NCI-H2029 treated with DMSO at 0.1 percent for 48 hours (cell line): ENCODE data around the gene NECTIN1.
A peak's percentile ranks its signal among the peaks of the same experiment; 100 is the strongest.

ENCODE experiments used
- DNase-seq: peaks from one replicate; lab custom pipeline; 2025; lab: John Stamatoyannopoulos, UW

The NECTIN1 gene

GRCh38 chr11:119729951-119730613 is 1.1 kb upstream of the NECTIN1 start:
- DNase-seq: no peak

DNA sequence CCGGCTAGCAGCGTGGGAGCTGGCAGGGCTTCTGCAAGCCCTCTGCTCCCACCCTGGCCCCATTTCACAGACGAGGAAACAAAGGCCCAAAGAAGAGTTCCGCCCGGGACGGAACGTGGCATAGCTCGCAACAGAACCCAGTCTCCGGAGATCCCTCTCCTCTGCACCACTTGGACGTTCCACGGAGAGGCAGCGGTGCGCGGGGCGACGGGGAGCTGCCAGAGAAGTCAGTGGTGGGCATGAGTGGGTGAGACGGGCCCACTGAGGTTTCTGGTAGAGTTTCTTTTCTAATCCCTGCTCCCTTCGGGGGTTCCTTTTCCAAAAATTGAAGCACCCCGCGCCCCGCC is 554 bp upstream of the NECTIN1 start:
- DNase-seq: no peak

DNA sequence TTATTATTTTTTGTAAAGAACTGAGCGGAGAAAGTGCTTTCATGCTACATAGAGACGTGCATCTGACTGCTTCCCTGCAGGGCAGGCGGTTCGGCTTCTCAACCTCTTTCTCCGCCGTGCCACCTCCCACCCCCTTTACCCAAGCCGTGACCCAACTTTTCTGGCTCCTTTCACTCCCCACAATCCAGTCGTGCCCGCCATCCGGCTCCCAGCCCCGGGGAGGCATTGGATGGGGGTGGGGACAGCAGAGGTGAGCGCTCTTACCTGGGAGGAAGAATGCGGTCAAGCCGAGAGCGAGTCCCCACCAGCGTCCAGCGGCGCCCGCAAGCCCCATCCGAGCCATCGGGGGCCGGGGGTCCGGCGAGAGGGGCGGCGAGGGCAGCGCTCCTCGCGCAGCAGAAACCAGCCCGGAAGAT is 781 bp downstream of the NECTIN1 start:
- no peak for DNase-seq

GRCh38 chr11:119727523-119728151 is 1.4 kb downstream of the NECTIN1 start:
- no peak for DNase-seq

DNA sequence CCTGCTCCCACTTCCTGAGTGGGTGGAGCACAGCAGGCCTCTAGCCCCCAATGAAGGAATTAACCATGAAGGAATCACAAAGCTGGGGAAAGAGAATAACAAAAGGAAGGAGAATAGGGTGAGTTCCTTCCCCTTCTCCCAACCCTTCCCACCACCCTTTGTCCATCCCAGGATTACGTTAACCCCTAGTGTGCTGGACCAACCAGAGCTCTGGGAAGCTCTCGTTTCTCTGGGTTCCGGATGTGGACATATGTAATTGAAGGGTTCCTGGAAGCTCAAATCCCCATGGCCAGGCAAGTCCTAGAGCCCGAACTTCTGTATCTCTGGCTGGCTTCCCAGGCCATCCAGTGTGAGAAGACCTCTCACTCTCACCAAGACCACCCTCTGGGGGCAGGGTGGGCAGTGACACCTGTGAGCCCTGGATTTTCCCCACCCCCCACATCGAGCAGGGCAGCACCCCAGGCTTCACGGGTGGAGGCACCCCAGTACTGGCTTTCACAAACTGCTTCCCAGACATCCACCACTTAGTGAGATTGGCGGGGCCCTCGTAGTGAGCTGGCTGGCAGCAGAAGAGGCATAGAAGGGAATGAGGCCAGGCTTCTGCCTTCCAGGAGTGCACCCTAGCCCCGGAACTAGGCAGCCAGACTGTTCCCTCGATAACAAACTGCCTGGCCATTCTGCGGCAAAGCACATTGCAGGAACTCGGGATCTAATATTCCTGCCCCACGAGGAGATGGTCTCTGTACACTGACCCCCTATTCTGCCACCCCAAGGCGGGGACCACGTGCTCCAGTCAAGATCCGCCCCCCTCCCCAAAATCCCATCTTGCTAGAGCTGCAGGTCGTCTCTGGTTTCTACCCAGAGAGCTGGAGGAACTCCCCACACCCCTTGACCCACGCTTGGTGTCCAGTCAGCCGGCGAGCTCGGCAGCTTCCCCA is 2.1 kb downstream of the NECTIN1 start:
- DNase-seq: no peak

- DNase-seq: no peak
Measured at GRCh38 chr11:119726150-119726553, 2.8 kb downstream of the NECTIN1 start.

DNA sequence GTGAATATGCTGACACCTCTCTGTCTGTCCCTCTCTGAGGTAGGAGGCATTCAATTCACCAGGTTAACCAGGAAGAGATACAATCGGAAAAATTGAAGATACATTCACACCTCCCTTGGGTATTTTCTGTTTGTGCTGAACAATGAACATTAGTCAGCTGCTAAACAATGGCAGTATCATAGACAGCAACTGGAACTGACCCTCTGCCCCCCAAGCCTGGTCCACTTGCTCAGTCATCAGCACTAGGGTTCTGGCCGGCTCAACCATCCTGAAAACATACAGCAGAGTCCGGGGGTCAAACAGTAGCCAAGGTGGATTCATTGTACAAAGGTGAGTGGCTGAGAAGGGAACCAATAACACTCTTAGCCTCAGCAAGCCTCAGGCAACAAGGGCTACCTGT is 4.0 kb downstream of the NECTIN1 start:
- DNase-seq: no peak

- DNase-seq: no peak
Measured at GRCh38 chr11:119723952-119724325, 5.1 kb downstream of the NECTIN1 start.

DNA sequence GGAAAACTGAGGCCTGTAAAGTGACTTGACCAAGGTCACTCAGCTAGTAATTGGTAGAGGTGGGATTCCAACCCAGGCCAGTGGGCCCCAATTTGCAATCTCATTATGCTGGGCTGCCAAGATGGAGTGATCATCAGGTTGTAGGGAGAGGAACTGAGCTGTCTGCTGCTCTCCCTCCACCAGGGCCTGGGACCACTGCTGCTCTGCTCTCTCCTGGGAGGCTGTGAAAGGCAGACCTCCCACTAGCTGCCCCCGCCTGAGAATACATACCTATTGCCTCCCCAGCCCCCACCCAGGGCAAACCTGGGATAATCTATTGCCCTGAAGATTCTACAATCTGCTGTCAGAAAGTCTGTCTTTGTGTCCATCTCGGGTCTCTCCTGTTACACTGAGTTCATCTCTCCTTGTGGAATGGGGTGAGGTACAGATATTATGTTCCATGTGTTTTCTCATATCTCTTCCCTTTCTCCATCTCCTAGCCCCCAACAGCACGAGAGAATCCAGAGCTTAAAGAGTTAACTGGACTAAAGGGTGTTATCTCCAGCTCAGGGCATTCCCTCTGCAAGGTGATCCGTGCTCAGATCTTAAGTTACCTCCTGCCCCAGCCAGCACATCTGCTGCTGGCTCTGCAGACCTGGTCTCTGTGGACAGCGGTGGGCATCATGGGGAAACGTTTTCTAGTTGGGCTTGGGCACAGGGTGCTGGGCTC is 5.6 kb downstream of the NECTIN1 start:
- no peak for DNase-seq

DNA sequence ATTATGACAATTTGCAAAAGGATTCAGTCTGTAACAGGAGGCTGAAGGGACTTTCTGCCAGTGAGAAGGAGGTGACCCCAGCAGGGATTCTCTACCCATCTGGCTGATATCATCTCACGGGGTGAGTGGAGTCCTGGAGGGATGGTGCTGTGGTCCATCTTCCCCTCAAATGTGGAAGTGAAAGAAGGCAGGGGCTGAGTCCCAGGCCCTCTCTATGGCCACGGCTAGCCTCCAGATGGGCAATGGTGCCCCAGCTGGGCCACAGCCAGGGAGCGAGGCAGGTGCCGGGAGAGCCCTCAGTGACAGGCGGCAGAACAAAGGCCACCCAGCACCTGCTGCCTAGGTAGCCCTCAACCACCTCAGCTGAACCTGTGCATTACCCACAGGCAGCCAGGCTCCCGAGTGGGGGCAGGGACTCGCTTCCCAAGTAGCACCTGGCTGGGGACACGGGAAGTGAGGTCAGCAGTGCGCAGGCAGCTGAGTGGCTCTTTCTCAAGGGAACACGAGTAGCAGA is 6.7 kb downstream of the NECTIN1 start:
- DNase-seq: peak; percentile 94

GRCh38 chr11:119721129-119722120 is 7.6 kb downstream of the NECTIN1 start:
- no peak for DNase-seq

DNA sequence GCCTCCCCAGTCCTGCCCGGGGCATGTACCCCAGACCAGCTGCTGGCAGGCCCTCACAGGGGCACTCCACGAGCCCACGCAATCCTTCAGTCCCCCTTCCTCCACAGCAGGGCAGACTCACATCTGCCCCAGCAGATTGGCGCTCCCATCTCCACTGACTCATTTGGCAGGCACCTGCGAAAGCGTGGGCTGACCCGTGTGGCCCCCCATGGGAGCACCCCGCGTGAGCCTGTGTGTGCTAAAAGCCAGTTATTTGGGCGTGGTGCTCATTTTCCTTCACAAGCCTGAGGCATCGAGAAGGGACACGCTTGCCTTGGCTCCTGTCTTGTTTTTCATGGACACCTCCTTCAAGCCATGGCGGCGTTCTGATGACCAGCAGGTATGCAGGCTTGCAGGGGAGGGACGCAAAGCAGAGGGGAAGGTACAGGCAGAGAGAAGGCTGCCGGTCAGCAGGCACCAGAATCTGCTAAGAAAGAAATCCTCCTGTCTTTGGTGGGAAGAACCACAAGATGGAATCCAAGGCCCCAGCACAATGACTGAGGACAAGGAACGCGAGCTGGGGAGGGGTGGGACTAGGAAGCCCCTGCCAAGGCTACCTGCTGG is 8.6 kb downstream of the NECTIN1 start:
- DNase-seq: no peak

DNA sequence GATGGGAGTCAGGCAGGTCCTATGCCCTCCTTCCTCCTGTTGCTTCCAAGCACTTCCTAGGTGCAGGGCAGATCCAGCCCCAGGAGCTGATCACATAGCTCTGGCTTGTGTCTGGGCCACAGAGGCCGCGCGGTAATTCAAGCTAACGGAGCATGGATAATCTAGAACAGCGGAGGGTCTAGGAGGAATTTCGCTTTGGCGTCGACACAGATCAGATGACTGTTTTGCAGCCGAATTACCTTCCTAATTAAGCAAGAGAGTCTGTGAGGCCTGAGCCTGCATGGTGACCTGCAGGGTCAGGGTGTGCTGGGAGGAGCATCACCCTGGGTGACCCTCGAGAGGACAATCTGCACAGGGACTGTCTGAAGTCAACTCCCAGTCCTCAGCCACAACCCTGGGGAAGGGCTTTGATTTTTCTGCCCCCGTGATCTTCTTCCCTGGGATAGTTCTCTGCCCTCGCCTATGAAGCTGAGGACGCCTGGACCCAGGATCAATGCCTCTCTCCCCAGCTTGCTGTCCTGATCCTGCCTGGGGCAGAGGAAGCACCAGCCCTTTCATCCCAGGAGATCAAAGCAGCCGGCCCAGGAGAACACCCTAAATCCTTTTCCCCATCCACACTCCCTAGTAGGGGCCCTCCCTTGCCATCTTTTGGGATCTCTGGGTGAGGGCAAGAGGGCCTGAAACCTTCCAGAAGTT is 11.0 kb downstream of the NECTIN1 start:
- no peak for DNase-seq

DNA sequence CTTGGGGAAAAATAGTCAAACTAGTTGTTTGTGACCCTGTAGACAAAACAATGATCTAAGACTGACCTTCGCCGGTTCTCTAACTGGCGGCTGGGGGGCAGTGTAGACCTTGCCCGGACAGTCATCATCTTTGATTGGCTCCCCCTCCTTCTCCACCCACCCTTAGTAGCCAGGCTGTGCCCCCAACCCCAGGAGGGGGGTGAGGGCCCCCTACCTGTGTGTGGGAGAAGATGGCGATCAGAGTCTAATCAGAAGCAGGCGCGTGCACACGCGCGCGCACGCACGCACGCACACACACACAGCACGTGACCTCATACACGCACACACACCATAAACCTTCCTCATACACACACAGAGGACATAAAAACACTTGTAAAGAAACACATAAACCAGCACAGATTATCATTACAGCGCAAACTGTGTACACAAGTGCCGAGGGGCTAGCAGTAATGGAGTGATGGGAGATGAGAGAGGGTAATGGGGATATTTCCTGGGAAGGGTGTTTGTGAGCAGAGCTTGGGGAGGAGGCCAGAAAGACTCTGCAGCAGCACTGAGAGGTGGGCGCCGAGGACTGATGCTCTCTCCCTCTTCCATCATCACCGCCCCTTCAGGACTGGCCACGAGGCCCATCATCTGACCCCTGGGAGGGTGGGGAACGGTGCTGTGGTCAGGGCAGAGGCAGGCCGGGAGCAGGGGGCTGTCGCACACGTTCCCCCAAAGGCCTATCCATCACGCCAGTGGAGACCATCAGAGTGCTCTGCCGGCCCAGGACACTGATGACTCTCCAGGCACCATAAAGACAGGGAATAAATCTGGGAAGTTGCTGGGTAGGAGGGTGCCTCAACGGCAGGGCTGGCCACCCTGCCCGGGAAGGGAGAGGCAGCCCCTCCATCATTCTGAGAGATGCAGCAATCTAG is 12.2 kb downstream of the NECTIN1 start:
- no peak for DNase-seq

DNA sequence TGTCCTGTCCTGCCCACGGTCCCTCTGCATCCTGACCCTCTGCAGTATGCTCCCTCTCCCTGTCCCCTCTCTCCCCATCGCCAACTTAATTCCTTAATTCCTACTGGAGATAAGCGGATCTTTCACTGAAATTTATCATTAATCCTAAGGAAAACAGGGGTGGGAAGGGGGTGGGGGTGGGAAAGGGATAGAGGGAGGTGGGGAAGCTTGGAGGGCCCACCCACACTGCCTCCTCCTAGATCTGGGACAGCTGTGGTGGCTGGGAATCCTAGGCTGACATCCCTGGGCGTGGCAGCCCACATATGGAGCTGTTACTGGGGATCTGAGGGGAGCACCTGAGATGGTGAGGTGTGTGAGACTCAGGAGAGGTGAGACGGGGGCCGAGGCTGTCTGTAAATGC is 14.4 kb downstream of the NECTIN1 start:
- DNase-seq: no peak

DNA sequence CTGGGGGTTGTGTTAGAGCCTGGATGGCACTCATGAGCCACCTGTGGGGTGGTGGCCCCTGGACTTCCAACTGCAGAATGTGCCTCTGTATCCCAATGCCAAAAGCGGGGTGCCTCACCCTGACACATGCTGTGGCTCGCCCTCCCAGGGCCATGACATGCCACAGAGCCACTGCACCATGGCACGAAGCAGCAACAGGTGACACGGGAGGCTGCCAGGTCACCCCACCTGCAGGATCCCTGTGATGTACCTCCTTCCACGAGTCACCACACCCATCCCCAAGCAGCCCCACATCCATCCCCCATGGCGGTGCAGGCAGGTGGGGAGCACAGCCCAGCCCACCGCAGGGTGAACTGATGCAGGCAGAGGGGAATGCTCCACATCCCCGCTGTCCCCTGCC is 14.8 kb downstream of the NECTIN1 start:
- no peak for DNase-seq

DNA sequence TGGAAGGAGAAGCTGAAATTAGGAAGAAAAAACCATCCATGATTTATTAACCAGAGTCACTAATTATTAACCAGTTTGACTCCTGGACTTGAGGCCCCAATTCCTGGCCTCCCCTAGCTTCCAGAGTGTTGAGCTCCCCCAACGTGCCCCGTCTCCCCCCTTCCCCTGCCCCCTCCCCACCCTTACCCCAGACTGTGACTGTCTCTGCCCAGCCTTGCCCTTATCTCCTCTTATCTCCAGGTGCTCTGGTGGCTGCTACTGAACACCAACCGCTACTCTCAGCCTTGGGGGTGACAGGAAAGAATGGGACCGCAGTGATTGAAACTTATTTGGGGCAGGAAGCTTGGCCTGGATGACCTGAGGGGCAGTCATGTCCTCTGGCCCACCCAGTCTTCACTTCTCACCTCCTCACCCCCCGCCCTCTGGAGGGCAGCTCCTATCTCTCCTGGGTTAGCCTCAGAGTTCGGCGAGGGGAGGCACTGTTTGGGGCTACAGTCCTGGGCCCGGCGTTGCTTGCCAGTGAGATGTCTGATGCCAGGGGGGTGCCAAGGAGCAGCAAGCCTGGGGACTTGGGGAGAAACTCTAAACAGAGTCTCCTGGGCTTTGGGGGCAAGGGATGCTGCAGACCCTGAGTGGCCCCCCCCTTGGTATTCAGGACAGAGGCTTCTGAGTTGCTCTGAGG is 15.5 kb downstream of the NECTIN1 start:
- no peak for DNase-seq
